PC-9 (cell line): ENCODE results near the gene BCCIP.

ENCODE experiments used
- CTCF ChIP-seq: fragments of 200-600 bp; sonication (generic); conservative IDR thresholded peaks from 2 replicates; pipeline ENCODE4 v1.6.1; 2017; ENCODE audit warnings: mixed run types, antibody characterized with exemption, mild to moderate bottlenecking, moderate library complexity
- EZH2 ChIP-seq: fragments of 200-600 bp; sonication (generic); IDR thresholded peaks from 2 replicates; pipeline ENCODE4 v1.8.0; 2017; ENCODE audit warnings: antibody characterized with exemption, low read depth

GRCh38 chr10:125795128-125795527 lies 28.2 kb upstream of the BCCIP start:
- TF ChIP-seq CTCF (no peak), EZH2 (no peak)
